Measurements from ENCODE around the gene TTPAL.

The TTPAL gene

GRCh38 chr20:44437497-44437896 lies 38.2 kb upstream of the TTPAL start:
- no peak overlapping the region for H3K27ac ChIP-seq
- no peak overlapping the region for H3K4me3 ChIP-seq

DNA sequence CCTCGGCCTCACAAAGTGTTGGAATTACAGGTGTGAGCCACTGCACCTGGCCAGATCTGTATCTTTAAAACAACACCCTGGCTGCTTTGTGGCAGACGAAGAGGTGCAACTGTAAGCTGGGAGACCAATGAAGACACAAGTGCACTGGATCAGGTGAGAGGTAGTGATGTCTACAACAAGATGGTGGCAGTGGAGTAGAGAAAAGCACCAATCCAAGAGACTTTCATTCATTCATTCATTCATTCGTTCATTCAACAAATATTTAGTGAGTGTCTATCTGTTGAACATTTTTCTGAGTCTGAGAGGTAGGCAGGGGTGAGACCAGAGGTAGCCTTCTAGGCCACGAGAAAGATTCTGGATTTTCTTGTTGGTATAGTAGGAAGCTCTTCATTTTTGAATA lies 36.9 kb upstream of the TTPAL start:
- Histone ChIP-seq H3K4me3 (no peak overlapping the region), H3K27ac (no peak overlapping the region)

DNA sequence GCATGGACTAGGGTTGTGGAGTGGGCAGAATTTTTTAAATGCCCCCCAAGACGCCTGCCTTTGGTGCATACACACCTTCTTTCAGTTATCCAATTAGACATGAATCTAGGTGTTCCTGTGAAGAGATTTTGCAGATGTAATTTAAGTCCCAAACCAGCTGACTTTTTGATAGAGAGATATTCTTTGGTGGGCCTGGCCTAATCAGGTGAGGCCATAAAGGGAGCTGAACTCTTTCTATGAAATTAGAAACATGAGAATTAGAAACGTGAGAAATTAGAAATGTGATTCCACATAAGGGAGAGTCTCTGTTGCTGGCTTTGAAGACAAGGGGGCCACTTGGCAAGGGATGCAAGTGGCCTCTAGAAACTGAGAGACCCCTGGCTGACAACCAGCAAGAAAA lies 36.4 kb upstream of the TTPAL start:
- H3K27ac ChIP-seq: no peak overlapping the region
- no peak overlapping the region for H3K4me3 ChIP-seq

- H3K4me3 ChIP-seq: no peak overlapping the region
- no peak overlapping the region for H3K27ac ChIP-seq
Observed at GRCh38 chr20:44442298-44443070, 33.2 kb upstream of the TTPAL start.

DNA sequence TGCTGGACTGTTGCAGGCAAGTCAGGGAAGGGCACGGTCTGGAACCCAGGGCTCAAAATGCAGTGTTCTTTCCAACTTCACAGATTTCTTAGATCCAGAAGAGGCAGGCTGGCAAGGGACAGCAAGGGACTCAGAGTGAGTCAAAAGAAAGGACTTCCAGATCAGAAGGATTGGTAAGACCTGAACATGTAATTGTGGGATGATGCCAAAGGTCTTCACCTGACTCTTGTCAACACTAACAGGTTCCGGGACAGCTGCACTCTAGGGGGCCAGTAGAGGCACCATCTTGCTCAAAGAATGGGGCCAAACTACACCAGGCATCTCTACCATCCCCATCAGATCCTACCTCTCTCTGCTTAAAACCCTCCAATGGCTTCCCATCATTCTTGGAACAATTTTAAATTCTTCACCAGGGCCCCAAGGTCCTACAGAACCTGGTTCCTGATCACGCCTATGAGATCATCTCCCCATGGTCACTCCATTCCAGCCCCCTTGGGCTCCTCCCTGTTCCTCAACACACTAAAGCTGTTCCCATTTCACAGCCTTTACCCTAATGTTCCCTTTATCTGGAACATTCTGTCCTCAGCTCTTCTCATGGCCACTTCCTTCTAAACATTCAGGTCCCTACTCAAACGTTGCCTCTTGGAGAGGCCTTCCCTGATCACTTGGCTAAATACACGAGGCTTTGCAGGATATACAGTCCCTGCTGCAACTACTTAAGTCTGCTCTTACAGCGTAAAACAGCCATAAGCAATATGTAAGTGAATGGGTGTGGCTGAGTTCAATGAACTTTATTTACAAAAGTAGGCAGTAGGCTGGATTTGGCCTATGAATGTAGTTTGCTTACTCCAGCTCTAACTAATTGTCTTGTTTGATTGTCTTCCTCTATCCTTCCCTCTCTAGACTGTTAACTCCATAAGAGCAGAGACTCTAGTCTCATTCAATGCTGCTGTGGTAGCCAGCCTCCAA lies 29.6 kb upstream of the TTPAL start:
- Histone ChIP-seq H3K27ac (no peak overlapping the region), H3K4me3 (no peak overlapping the region)

DNA sequence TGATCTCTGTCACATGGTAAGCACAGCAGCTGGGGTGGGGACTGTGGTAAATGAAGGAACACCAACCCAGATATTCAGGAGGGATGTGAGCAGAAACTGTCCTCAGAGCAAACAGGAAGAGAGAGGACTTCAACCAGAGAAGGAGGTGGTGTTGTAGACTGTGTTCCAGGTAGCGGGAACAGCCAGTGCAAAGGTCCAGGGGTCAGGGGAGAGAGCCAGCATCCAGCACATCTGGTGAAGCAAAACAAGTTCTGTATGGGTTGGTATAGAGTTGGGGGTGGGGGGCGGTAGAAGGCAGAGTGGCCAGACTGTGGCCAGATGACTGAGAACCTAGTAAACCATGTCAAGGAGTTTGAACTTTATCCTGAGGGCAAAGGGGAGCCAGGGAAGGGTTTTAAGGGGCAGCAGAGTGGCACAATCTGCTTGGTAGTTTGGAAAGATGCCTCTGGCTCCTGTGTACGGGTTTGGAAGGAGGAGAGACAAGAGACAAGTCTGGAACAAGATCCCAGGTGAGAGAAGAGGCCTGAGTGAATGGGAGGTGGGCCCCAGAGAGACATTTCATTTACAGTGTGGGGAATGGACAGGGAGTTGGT lies 27.8 kb upstream of the TTPAL start:
- Histone ChIP-seq H3K4me3 (no peak overlapping the region), H3K27ac (no peak overlapping the region)

DNA sequence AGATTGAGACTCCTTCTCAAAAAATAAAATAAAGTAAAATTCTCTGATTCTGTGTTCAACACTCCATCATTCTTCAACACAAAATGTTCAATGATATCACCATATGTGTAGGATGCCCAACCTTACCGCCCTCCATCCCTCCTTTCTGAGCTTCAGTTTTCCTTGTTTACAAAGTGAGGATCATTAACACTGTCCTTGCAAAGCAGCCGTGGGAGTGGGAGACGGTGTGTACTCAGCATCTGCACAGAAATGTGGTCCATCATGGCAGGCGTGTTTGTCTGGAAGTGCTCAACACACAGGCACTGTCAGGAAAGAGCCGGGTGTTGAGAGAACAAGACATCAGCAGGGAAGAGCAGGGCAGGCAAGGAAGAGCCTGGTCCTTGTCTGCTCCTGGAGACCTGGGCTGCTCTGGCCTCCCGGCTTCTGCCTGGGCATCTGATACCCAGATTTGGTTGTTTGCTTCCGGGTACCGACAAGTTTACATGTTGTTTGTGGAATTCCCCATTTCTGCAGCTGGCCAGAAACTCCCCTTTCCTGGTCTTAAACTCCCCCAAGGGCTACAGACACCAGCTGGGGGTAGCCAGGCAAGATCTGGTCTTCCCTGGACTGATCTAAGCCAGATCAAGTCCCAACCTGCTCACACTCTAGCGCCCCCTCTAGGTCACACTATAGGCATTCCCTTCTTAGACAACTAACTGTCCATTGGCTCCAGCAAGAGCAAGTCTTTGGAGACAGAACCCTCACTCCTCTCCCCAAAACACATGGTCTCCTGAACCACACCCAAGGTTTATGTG lies 26.7 kb upstream of the TTPAL start:
- no peak overlapping the region for H3K4me3 ChIP-seq

GRCh38 chr20:44449864-44450263 lies 25.8 kb upstream of the TTPAL start:
- Histone ChIP-seq H3K4me3 (no peak overlapping the region), H3K27ac (no peak overlapping the region)

More for the DNA sequence above, 26.7 kb upstream of the TTPAL start:
- no peak overlapping the region for H3K27ac ChIP-seq

GRCh38 chr20:44450281-44450889 lies 25.3 kb upstream of the TTPAL start:
- no peak overlapping the region for H3K27ac ChIP-seq
- H3K4me3 ChIP-seq: no peak overlapping the region

- H3K4me3 ChIP-seq: no peak overlapping the region
- H3K27ac ChIP-seq: no peak overlapping the region
Observed at GRCh38 chr20:44450903-44451450, 24.7 kb upstream of the TTPAL start.

DNA sequence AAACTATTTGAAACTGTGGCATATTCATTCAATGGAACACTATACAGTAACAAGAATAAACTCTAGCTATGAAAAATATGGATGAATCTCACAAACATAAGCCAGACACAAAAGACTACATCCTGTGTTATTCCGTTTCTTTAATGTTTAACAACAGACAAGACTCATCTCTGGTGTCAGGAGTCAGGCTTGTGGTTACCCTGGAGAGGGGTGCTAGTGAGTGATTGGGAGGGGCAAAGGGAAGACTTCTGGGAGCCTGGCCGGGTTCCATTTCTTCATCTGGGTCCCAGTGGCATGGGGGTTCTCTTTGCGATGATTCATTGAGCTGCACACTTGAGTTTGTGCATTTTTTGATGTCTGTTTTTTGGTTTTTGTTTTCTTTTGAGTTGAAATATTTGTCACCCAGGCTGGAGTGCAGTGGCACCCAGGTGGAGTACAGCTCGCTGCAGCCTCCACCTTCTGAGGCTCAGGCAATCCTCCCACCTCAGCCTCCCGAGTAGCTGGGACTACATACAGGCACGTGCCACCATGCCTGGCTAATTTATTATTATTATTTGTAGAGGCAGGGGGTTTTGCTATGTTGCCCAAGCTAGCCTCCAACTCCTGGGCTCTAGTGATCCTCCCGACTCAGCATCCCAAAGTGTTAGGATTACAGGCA lies 21.2 kb upstream of the TTPAL start:
- Histone ChIP-seq H3K27ac (no peak overlapping the region), H3K4me3 (no peak overlapping the region)

DNA sequence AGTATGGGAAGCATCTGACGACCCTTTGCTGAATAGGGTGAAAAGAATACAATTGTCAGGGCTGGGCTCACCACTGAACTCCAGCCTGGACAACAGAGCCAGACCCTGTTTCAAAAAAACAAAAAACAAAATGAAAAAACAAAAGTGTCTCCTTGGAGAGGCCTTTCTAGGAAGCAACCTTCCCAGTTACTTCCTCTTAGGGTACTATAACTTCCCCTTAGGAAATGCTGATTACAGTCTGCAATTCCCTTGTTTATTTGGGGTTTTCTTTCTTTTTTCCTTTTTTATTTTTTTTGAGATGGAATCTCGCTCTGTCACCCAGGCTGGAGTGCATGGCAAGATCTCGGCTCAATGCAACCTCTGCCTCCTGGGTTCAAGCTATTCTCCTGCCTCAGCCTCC lies 20.5 kb upstream of the TTPAL start:
- H3K4me3 ChIP-seq: no peak overlapping the region
- no peak overlapping the region for H3K27ac ChIP-seq

DNA sequence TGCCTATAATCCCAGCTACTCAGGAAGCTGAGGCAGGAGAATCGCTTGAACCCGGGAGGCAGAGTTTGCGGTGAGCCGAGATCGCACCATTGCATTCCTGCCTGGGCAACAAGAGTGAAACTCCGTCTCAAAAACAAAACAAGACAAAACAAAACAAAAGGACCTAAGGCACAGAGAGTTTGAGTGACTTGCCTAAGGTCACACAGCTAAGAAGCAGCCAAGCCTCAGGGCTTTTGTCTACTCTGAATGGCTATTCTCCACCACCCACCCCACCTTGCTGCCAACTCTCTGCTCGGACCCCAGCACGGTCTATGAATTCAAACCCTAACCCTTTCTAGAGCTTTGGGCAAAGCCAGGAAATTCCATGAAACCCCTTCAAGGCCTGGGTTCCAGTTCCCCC lies 19.1 kb upstream of the TTPAL start:
- Histone ChIP-seq H3K4me3 (no peak overlapping the region), H3K27ac (no peak overlapping the region)

- Histone ChIP-seq H3K27ac (no peak overlapping the region), H3K4me3 (no peak overlapping the region)
Observed at GRCh38 chr20:44457016-44457415, 18.7 kb upstream of the TTPAL start.

DNA sequence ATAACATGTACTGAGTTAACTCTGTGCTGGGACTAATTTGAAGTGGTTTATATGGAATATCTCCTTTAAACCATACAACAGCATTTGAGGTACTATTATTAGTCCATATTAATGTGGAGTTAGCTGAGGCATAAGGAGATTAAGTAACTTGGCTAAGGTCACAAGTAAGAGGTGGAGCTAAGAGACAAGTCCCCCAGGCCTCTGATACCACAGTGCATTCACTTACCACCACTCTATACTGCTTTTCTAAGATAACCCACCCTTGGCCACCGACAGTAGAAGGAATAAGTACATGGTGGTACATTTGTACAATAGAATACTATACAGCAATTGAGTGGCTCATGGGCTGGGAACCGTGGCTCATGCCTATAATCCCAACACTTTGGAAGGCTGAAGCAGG lies 16.4 kb upstream of the TTPAL start:
- H3K27ac ChIP-seq: no peak overlapping the region
- no peak overlapping the region for H3K4me3 ChIP-seq

- H3K27ac ChIP-seq: no peak overlapping the region
- no peak overlapping the region for H3K4me3 ChIP-seq
Observed at GRCh38 chr20:44460795-44461141, 14.9 kb upstream of the TTPAL start.

GRCh38 chr20:44461142-44461802 lies 14.4 kb upstream of the TTPAL start:
- Histone ChIP-seq H3K4me3 (no peak overlapping the region), H3K27ac (no peak overlapping the region)

- H3K27ac ChIP-seq: no peak overlapping the region
- no peak overlapping the region for H3K4me3 ChIP-seq
Observed at GRCh38 chr20:44461803-44462174, 13.9 kb upstream of the TTPAL start.

Data from skin epidermis (tissue), 12 donors.